ENCODE results near the gene MILR1.

Gene MILR1

DNA sequence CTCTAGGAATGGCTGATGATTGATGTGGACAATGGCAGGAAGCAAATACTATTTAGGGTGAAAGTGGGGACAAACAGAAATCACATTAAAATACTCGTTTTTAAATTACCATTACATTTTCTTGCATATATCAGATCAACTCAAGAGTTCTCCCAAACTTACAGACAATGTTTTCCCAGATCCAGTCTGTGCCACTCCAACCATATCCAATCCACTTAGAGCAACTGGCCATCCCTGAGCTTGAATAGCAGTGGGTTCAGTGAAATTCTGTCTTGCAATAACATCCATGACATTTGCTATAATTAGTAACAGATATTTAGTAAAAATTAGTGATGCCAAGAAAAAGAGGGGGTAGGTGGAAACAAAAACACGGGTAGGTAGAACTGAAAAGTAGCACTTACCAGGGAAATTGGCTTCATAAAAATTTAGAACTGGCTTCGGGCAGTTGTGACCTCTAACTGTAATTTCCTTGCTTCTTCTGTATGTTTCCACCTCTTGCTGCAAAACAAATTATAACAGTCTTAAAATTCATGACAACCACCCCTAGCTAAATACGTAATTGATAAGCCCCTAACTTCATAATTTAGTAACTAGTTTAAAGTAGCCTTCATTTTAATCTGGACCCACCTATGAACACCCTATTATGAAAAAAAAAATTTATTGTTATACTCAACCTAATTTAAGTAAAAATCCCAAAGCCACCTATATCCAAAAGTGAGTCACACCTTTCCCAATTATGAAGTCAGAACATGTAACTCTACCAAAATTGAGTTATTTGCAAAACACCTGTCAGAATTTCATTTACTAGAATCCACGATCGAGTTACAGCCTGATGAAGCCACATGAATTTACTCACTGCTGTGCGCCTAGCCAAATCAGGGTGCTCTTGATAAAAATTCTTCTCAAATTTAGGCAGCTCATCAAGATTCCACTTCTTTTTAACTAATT, 55.2 kb downstream of the MILR1 start:
- peak; percentile 26 for DNase-seq

DNA sequence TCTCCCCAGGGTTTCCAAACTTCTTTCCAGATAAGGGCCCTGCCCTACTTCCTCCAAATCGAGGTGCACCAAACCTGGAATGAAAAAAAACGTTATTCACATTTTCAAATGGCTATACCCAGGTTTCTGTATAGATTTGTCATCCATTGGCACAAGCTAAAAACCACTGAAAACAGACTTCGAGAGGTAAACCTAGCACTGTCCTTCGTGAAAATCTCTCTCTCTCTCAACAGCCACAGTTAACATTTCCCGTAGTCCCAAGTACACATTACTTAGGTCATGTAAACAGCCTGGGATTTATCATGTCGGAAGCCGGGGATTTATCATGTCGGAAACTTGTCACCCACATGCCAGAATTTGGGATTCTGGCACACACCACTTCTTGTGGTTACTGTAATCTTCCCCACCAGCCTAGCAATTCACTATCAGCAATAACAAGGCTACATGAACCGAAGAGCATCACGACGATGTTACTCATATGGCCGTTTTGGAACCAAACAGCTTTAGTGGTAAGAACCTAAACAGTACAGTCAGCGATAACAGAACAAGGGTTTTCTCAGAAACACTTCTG, 55.9 kb downstream of the MILR1 start:
- no peak for DNase-seq

DNA sequence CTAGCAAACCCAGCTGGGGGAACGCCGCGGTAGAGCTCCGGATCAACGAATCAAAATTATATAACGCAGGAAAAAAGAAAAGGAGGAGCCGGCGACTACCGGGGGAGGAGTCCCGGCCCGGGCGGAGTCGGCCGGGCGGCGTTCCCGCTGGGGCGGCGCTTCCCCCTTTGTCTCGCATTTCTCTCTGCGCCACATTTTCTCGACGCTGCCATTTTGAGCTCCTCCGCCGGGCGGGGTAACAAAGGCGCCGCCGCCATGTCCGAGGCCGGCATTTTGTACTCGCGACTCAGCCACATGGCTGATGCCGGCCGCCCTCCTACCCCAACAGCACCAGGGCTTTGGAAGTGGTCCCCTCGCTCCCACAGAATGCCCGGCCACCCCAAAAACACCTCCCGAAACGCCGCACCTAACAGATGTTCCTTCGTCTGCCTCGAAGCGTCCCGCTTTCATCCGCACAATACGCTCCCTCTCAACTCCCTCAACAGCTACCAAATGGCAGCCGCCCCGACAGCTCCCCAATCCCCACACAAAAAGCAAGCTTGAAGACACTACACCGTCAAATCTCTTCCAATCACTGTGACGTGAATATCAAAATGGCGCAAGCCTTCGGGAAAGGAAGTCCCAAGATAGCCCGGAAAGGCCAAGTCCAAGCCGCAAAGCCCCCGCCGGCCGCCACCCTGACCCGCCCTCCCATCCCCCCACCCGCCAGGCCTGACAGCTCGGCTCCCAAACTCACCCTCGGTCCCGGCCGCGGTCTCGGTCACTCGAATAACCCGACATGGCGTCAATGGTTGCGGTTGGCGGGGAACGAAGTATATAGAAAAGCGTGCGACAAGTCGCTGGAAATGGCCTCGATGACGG, 56.7 kb downstream of the MILR1 start:
- peak; percentile 92 for DNase-seq

DNA sequence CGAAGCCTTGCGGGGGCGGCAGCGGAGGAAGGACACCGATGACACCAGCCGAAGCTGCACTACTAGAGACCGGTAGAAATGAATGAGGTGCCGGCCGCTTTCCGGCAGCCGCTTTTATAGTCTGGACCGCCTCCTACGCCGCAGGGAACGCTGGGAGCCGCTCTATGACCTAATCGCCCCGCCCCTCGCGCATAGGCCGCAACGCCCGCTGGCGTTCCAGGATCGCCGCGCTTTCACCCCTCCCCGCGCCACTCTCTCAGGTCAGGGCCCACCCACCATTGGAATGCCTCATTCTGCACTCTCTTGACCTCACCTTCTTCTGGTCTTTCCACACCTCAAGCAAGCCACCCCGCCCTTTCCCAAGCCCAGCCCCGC, 57.3 kb downstream of the MILR1 start, which contains the start of gene DDX5:
TSS of gene DDX5 (minus strand) at position 89 of the 375 bp plus-strand sequence. CDS start 170 bp downstream, outside the sequence.
- peak; percentile 97 for DNase-seq

DNA sequence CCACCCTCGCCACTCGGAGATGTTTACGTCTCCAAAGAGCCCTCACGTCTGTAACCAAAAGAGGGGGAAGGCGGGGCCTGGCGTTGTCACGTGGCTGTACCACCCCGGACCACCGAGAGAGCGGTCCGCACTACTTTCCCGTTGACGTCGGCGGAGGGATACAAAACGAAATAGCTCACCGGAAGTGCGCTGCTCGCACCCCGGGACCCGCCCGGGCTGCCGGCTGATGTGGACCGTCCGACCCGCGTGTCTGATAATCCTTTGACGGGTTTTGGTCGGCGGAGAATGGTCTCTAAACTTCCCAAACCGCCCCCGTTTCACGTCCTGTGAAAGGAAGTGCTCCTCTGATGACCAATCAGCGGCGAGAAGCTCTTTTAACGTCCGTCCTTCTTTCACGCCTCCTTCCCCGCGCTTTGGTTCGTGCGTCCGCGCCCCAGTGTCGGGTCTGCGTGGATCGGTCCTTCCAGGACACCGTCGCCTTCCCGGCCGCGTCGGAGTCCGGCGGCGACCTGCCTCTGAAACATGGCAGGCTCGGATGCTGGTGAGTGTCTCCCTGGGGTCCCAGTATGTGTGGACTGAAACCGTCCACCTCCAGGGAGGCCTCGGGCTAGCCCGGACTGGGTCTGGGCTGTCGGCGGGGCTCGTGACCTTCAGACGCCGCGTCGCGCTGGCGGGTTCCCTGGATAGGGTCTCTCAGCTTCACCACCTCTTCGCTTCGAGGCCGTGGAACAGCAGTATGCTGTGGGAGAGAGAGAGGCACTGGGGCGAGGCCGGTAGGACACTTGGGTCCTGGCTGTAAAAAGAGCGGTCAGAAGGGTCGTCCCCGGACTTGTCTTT, 57.9 kb downstream of the MILR1 start, which contains the start of gene CEP95:
TSS of gene CEP95 (plus strand) at position 402 of the 837 bp plus-strand sequence. CDS start at position 523, 121 bp downstream.
- DNase-seq = no peak

DNA sequence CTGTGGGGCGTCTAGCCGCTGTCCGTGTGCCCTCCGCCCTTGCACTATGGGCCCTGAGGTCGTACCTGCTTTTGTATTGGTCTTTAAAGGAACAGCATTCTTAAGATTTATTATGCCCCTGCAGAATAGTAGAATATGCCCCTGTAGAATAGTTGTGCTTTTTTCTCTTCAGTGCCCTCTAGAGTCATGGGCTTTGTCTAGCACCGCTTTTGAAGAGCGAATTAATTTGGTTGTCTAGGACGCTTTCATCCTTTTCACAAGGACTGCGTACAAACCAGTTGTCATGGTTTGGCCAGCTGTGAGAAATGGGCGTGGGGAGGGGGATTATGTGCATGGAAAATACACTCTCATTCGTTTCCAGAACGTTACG, 58.5 kb downstream of the MILR1 start:
- DNase-seq = peak; percentile 81

DNA sequence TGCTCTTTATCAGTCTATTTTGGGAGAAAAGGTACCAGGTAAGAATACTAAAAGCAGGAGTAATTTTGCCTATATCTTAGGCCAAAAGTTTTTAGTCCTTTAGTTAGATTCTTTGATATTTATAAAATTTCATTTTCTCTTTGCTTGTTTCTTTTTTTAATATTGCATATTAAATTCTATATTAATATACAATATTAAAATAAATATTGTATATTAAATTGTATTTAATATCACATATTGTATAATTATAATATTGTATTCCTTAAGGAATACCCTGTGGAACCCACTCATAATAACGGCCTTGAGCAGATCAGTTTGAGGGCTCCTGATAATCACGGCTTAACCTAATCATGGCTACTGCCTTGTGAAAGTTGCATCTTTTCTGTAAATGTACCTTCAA, 59.8 kb downstream of the MILR1 start:
- no peak for DNase-seq

DNA sequence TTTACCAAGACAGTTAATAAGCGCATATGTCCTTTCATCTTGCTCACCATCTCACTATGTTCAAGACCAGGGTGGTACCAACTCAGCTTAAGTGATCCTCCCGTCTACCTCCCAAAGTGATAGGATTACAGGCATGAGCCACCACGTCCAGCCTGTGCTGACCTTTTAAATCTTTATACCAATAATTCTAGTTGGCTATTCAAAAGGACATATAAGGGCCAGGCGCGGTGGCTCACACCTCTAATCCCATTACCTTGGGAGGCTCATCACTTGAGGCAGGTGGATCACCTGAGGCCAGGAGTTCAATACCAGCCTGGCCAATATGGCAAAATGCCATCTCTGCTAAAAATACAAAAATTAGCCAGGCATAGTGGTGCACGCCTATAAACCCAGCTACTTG, 60.3 kb downstream of the MILR1 start:
- no peak for DNase-seq

DNA sequence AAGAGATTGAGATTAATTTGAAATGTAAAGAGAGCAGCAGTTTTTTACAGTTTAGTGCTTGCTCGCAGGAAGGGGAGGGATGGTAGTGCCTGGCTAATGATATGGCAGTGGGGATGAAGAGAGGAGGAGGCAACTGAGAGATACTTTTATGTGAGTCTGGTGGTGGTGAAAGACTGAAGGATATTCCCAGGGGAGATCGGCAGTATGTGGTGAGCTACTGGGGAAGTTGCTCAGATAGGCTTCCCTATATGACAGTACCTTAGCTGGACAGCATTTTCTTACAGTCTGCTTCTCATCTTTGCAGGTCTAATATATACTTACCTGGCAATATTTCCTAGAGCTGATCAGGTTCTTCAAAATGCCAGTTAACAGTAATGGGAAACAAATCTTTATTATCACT, 66.5 kb downstream of the MILR1 start:
- no peak for DNase-seq

DNA sequence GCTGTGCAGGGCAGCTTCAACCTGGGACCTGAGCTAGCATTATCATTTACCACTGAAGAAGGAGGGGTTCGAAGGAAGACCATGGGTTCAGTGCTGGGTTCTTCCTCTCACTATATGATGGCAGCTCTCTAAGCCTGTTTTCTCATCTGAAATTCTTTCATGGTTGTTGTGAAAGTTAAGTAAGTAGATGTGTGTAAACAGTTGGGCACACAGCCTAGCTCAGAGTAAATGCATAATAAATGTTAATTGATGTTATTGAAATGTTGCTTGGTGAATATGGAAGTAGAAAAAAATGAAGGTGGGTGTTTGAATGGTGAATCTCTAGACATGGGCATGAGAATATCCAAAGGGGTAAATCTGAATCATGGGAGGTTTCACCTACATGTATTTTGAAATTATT, 66.9 kb downstream of the MILR1 start:
- DNase-seq = no peak

Data from CD4-positive, alpha-beta T cell treated with Interleukin-21 for 1 hour (primary cell).